ENCODE results near the gene RNF182.

- TF ChIP-seq, protein P1, sequence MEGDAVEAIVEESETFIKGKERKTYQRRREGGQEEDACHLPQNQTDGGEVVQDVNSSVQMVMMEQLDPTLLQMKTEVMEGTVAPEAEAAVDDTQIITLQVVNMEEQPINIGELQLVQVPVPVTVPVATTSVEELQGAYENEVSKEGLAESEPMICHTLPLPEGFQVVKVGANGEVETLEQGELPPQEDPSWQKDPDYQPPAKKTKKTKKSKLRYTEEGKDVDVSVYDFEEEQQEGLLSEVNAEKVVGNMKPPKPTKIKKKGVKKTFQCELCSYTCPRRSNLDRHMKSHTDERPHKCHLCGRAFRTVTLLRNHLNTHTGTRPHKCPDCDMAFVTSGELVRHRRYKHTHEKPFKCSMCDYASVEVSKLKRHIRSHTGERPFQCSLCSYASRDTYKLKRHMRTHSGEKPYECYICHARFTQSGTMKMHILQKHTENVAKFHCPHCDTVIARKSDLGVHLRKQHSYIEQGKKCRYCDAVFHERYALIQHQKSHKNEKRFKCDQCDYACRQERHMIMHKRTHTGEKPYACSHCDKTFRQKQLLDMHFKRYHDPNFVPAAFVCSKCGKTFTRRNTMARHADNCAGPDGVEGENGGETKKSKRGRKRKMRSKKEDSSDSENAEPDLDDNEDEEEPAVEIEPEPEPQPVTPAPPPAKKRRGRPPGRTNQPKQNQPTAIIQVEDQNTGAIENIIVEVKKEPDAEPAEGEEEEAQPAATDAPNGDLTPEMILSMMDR (IDR thresholded peaks at IDR 0.05; ENCODE audit: low read depth, low read length, poor library complexity, severe bottlenecking), result no peak
- no peak for TF ChIP-seq EZH2phosphoT487 (IDR thresholded peaks at IDR 0.05; ENCODE audit: borderline replicate concordance, low read length)
These were observed 17.1 kb downstream of the RNF182 start for GRCh38 chr6:13941902-13942301.

Data from DOHH2 (cell line).